Measurements from ENCODE around the gene HEG1. TPM values are rescaled to one million over a fixed set of nuclear protein-coding genes. Genes with fewer than 3 reads are reported as not detected.

HEG1 gene
- total RNA-seq, 5 donors from 2014 or later (not counting 1 experiment from before 2014, with no cell fraction given) = 22.6 to 27.6 (median 25.6) TPM

- Histone ChIP-seq H3K27ac (ENCODE audit: low read length) (peak overlapping the region; percentile 61), H3K4me1 (ENCODE audit: control insufficient read depth in 1 of 2, extremely low read depth in 1 of 2, insufficient read depth in 2 of 2, low read length in 2 of 2) (peaks cover 23 to 45% of the 10 kb centered on the region in 2 experiments), H3K4me3 (ENCODE audit: control insufficient read depth in 1 of 2, extremely low read depth in 1 of 2, low read length in 1 of 2) (no peak overlapping the region), H3K36me3 (ENCODE audit: control insufficient read depth in 2 of 2, extremely low read depth in 1 of 2, insufficient read depth in 1 of 2, low read length in 1 of 2) (peaks cover under 1 to 87% of the 10 kb centered on the region in 2 donors), H3K9me3 (no peaks in the 10 kb centered on the region), H3K27me3 (replicated peaks in 1 of 2; ENCODE audit: control insufficient read depth in 2 of 2, extremely low read depth in 1 of 2, insufficient read depth in 2 of 2, low read length in 1 of 2) (no peaks in the 10 kb centered on the region)
- Mint-ChIP-seq H3K4me1 (peaks cover 29% of the 10 kb centered on the region in 3 donors), H3K9me3 (no peaks in the 10 kb centered on the region), H3K36me3 (peaks cover 66% of the 10 kb centered on the region), H3K27me3 (no peaks in the 10 kb centered on the region), H3K4me3 (peak overlapping the region; percentile 13 to 53 (median 45)), H3K27ac (peak overlapping the region; percentile 84 to 86)
- ChIA-PET CTCF (interaction anchor here in 1 of 2 donors (0.7 kb wide), 1 partner anchor 20 kb away, joined by 3 read pairs; no protein-coding TSS in a partner anchor), POLR2A (interaction anchor here (0.5 to 0.9 kb wide), 4 partner anchors 15 to 137 kb away, joined by 3 to 8 read pairs (median 4); no protein-coding TSS in a partner anchor)
- 76% methylated on average over 8 of the region's 12 CpGs for WGBS (ENCODE audit: insufficient coverage)
- peak in 2 of 35 experiments; percentile 9 to 49 for DNase-seq
- peak; percentile 67 to 83 (median 78) for ATAC-seq (replicated peaks in 1 of 4)
Measured at GRCh38 chr3:125001557-125002413, 54.0 kb downstream of the HEG1 start.

- CTCF ChIA-PET = interaction anchor here in 1 of 2 donors (0.6 kb wide), 1 partner anchor 1327 kb away, joined by 3 read pairs; no protein-coding TSS in a partner anchor
- no CpG with 5 or more reads among the region's 2 CpGs for WGBS (ENCODE audit: insufficient coverage)
Measured at GRCh38 chr3:125000661-125001060, 55.1 kb downstream of the HEG1 start.

GRCh38 chr3:124999897-125000435 is 55.8 kb downstream of the HEG1 start:
- H3K4me3 Mint-ChIP-seq = no peak overlapping the region
- peaks cover 76% of the 10 kb centered on the region for H3K36me3 Mint-ChIP-seq
- H3K27ac Mint-ChIP-seq = no peak overlapping the region
- WGBS (ENCODE audit: insufficient coverage) = no CpG with 5 or more reads among the region's 2 CpGs
- Histone ChIP-seq H3K4me1 (ENCODE audit: control insufficient read depth in 1 of 2, extremely low read depth in 1 of 2, insufficient read depth in 2 of 2, low read length in 2 of 2) (peaks cover 32 to 45% of the 10 kb centered on the region in 2 experiments), H3K27ac (ENCODE audit: low read length) (no peak overlapping the region), H3K4me3 (ENCODE audit: control insufficient read depth in 1 of 2, extremely low read depth in 1 of 2, low read length in 1 of 2) (no peak overlapping the region), H3K9me3 (no peaks in the 10 kb centered on the region), H3K27me3 (replicated peaks in 1 of 2; ENCODE audit: control insufficient read depth in 2 of 2, extremely low read depth in 1 of 2, insufficient read depth in 2 of 2, low read length in 1 of 2) (no peaks in the 10 kb centered on the region), H3K36me3 (ENCODE audit: control insufficient read depth in 2 of 2, extremely low read depth in 1 of 2, insufficient read depth in 1 of 2, low read length in 1 of 2) (peaks cover 5 to 76% of the 10 kb centered on the region in 2 donors)
- H3K9me3 Mint-ChIP-seq = no peaks in the 10 kb centered on the region
- DNase-seq (no peak), ATAC-seq (replicated peaks in 1 of 4) (no peak)
- peaks cover 32 to 37% (median 33%) of the 10 kb centered on the region in 3 donors for H3K4me1 Mint-ChIP-seq
- ChIA-PET POLR2A (interaction anchor here in 1 of 2 donors (0.6 kb wide), 1 partner anchor 44 kb away, joined by 3 read pairs; no protein-coding TSS in a partner anchor), CTCF (interaction anchor here in 1 of 2 donors (0.6 kb wide), 1 partner anchor 1326 kb away, joined by 3 read pairs; no protein-coding TSS in a partner anchor)
- no peaks in the 10 kb centered on the region for H3K27me3 Mint-ChIP-seq

More at GRCh38 chr3:125000661-125001060, 55.1 kb downstream of the HEG1 start:
- Mint-ChIP-seq H3K36me3 (peaks cover 71% of the 10 kb centered on the region), H3K4me3 (no peak overlapping the region), H3K9me3 (no peaks in the 10 kb centered on the region), H3K27ac (no peak overlapping the region), H3K27me3 (no peaks in the 10 kb centered on the region), H3K4me1 (peaks cover 32 to 34% (median 32%) of the 10 kb centered on the region in 3 donors)
- no peaks in the 10 kb centered on the region for H3K27me3 ChIP-seq (replicated peaks in 1 of 2; ENCODE audit: control insufficient read depth in 2 of 2, extremely low read depth in 1 of 2, insufficient read depth in 2 of 2, low read length in 1 of 2)
- H3K27ac ChIP-seq (ENCODE audit: low read length) = no peak overlapping the region
- POLR2A ChIA-PET = interaction anchor here in 1 of 2 donors (0.6 kb wide), 2 partner anchors 44 to 351 kb away, joined by 3 to 6 read pairs; no protein-coding TSS in a partner anchor
- peaks cover 5 to 83% of the 10 kb centered on the region in 2 donors for H3K36me3 ChIP-seq (ENCODE audit: control insufficient read depth in 2 of 2, extremely low read depth in 1 of 2, insufficient read depth in 1 of 2, low read length in 1 of 2)
- ATAC-seq (replicated peaks in 1 of 4) = no peak
- H3K4me1 ChIP-seq (ENCODE audit: control insufficient read depth in 1 of 2, extremely low read depth in 1 of 2, insufficient read depth in 2 of 2, low read length in 2 of 2) = peaks cover 29 to 45% of the 10 kb centered on the region in 2 experiments
- no peaks in the 10 kb centered on the region for H3K9me3 ChIP-seq
- H3K4me3 ChIP-seq (ENCODE audit: control insufficient read depth in 1 of 2, extremely low read depth in 1 of 2, low read length in 1 of 2) = no peak overlapping the region
- no peak for DNase-seq

GRCh38 chr3:124999317-124999716 is 56.5 kb downstream of the HEG1 start:
- Histone ChIP-seq H3K27me3 (replicated peaks in 1 of 2; ENCODE audit: control insufficient read depth in 2 of 2, extremely low read depth in 1 of 2, insufficient read depth in 2 of 2, low read length in 1 of 2) (no peaks in the 10 kb centered on the region), H3K36me3 (ENCODE audit: control insufficient read depth in 2 of 2, extremely low read depth in 1 of 2, insufficient read depth in 1 of 2, low read length in 1 of 2) (peaks cover 5 to 72% of the 10 kb centered on the region in 2 donors), H3K9me3 (no peaks in the 10 kb centered on the region), H3K27ac (ENCODE audit: low read length) (no peak overlapping the region), H3K4me3 (ENCODE audit: control insufficient read depth in 1 of 2, extremely low read depth in 1 of 2, low read length in 1 of 2) (no peak overlapping the region), H3K4me1 (ENCODE audit: control insufficient read depth in 1 of 2, extremely low read depth in 1 of 2, insufficient read depth in 2 of 2, low read length in 2 of 2) (peaks cover 32 to 45% of the 10 kb centered on the region in 2 experiments)
- H3K36me3 Mint-ChIP-seq = peaks cover 77% of the 10 kb centered on the region
- DNase-seq (no peak), ATAC-seq (replicated peaks in 1 of 4) (no peak)
- WGBS (ENCODE audit: insufficient coverage) = 100% methylated on average over 1 of the region's 1 CpG
- CTCF ChIA-PET = no interaction called here
- H3K4me3 Mint-ChIP-seq = no peak overlapping the region
- no peaks in the 10 kb centered on the region for H3K27me3 Mint-ChIP-seq
- POLR2A ChIA-PET = no interaction called here
- H3K4me1 Mint-ChIP-seq = peaks cover 31 to 37% (median 32%) of the 10 kb centered on the region in 3 donors
- H3K9me3 Mint-ChIP-seq = no peaks in the 10 kb centered on the region
- H3K27ac Mint-ChIP-seq = peak overlapping the region in 1 of 2 donors; percentile 34

GRCh38 chr3:124998247-124998630 is 57.6 kb downstream of the HEG1 start:
- ChIA-PET POLR2A (interaction anchor here in 1 of 2 donors (0.8 kb wide), 1 partner anchor 152 kb away, joined by 4 read pairs; no protein-coding TSS in a partner anchor), CTCF (no interaction called here)
- H3K27me3 Mint-ChIP-seq = no peaks in the 10 kb centered on the region
- WGBS (ENCODE audit: insufficient coverage) = no CpG with 5 or more reads among the region's 3 CpGs
- peak overlapping the region in 1 of 2 donors; percentile 71 for H3K27ac Mint-ChIP-seq
- DNase-seq = no peak
- H3K4me3 Mint-ChIP-seq = no peak overlapping the region
- H3K9me3 Mint-ChIP-seq = no peaks in the 10 kb centered on the region
- Histone ChIP-seq H3K27ac (ENCODE audit: low read length) (no peak overlapping the region), H3K9me3 (no peaks in the 10 kb centered on the region), H3K27me3 (replicated peaks in 1 of 2; ENCODE audit: control insufficient read depth in 2 of 2, extremely low read depth in 1 of 2, insufficient read depth in 2 of 2, low read length in 1 of 2) (no peaks in the 10 kb centered on the region), H3K4me3 (ENCODE audit: control insufficient read depth in 1 of 2, extremely low read depth in 1 of 2, low read length in 1 of 2) (no peak overlapping the region), H3K4me1 (ENCODE audit: control insufficient read depth in 1 of 2, extremely low read depth in 1 of 2, insufficient read depth in 2 of 2, low read length in 2 of 2) (peaks cover 27 to 37% of the 10 kb centered on the region in 2 experiments), H3K36me3 (ENCODE audit: control insufficient read depth in 2 of 2, extremely low read depth in 1 of 2, insufficient read depth in 1 of 2, low read length in 1 of 2) (peaks cover 13 to 70% of the 10 kb centered on the region in 2 donors)
- peaks cover 22 to 28% (median 25%) of the 10 kb centered on the region in 3 donors for H3K4me1 Mint-ChIP-seq
- no peak for ATAC-seq (replicated peaks in 1 of 4)
- H3K36me3 Mint-ChIP-seq = peaks cover 73% of the 10 kb centered on the region

Data from T-cell (primary cell).